K562 (cell line): ENCODE results near the gene CSAD. TPM values are rescaled to one million over a fixed set of nuclear protein-coding genes. Genes with fewer than 3 reads are reported as not detected.

Experiments used
- BCOR ChIP-seq: fragments of 450-650 bp; IDR thresholded peaks from 2 replicates; pipeline ENCODE4 v1.6.1; 2016
- FOSL1 ChIP-seq: fragments of 200-800 bp; sonication (Bioruptor generic); conservative IDR thresholded peaks from 2 replicates; pipeline ENCODE4 v1.6.1; 2016; ENCODE audit warnings: missing genetic modification characterization, missing compliant biosample characterization
- GTF2F1 ChIP-seq: IDR thresholded peaks from 2 replicates; pipeline ENCODE4 v1.6.1; 2011; ENCODE audit warnings: low read depth, low read length, improper control_type of control experiment
- HDAC2 ChIP-seq: fragments of 450-650 bp; IDR thresholded peaks from 2 replicates; pipeline ENCODE4 v1.6.1; 2016; ENCODE audit warnings: mild to moderate bottlenecking
- HDGF ChIP-seq: fragments of 450-650 bp; IDR thresholded peaks from 2 replicates; pipeline ENCODE4 v1.6.1; 2016
- MGA ChIP-seq: fragments of 450-650 bp; IDR thresholded peaks from 2 replicates; pipeline ENCODE4 v1.6.1; 2016; ENCODE audit warnings: mild to moderate bottlenecking, moderate library complexity
- MLLT1 ChIP-seq, 2 experiments: fragments of 450-650 bp; IDR thresholded peaks; 2 replicates each; pipeline ENCODE4 v1.6.1; 2016
- MTA3 ChIP-seq: fragments of 450-650 bp; formaldehyde crosslinking; IDR thresholded peaks from 2 replicates; pipeline ENCODE4 v1.6.1; 2017; ENCODE audit warnings: mild to moderate bottlenecking, borderline replicate concordance
- NBN ChIP-seq: fragments of 450-650 bp; IDR thresholded peaks from 2 replicates; pipeline ENCODE4 v1.6.1; 2016; ENCODE audit warnings: low read depth, mild to moderate bottlenecking
- NR4A1 ChIP-seq, 2 experiments: fragments of 250-450 bp in 1 of 2; fragments of 450-650 bp in 1 of 2; sonication (Bioruptor Pico) in 1 of 2; IDR thresholded peaks; 2 replicates each; pipeline versions ENCODE4 v1.4.0 to v1.6.1; 2016 to 2020; ENCODE audit warnings: mild to moderate bottlenecking in 2 of 2, missing compliant biosample characterization in 1 of 2, missing genetic modification characterization in 1 of 2, moderate library complexity in 1 of 2
- PURB ChIP-seq: sonication (generic); formaldehyde crosslinking; IDR thresholded peaks from 2 replicates; pipeline ENCODE4 v1.9.0; 2021; ENCODE audit warnings: low read depth, mild to moderate bottlenecking, missing genetic modification reagents
- SMARCC2 ChIP-seq: fragments of 450-650 bp; IDR thresholded peaks from 2 replicates; pipeline ENCODE4 v1.6.1; 2017; ENCODE audit warnings: antibody characterized with exemption, moderate library complexity, mild to moderate bottlenecking, low read depth
- U2AF2 ChIP-seq: fragments of 200-400 bp; formaldehyde crosslinking; optimal IDR thresholded peaks from 2 replicates; pipeline ENCODE3; 2017; ENCODE audit warnings: low read depth, mild to moderate bottlenecking, low read length
- polyA plus RNA-seq, 8 experiments: library from polyadenylated mRNA; depleted of rRNA in 4 of 8; stranded (reverse) in 5 of 8; unstranded in 3 of 8; fragments of >200 nt; fragmentation: Nextera tagmentation in 2 of 8; fragmentation: Illumina TruSeq in 1 of 8; extraction: Ambion mirVana in 2 of 8; extraction: Trizol in 1 of 8; gene quantifications; 2 replicates each; pipeline versions ENCODE4 v1.2.1 to v1.2.3, GENCODE V29; 2011 to 2014; ENCODE audit warnings: inconsistent platforms in 1 of 8, missing spikeins in 1 of 8
- total RNA-seq, 7 experiments: library from RNA; depleted of rRNA in 6 of 7; stranded (reverse); fragments of >200 nt in 6 of 7; fragmentation: Illumina TruSeq in 2 of 7; extraction: Trizol in 2 of 7; gene quantifications; 2 replicates each; pipeline versions ENCODE4 v1.2.1 to v1.2.3, GENCODE V29; 2011 to 2021; ENCODE audit warnings: low replicate concordance in 1 of 7

The CSAD gene
- total and polyA plus RNA-seq, 9 of the 15 experiments (the other 6 are each of a cell fraction or from before 2014, with no cell fraction given): 1.8 to 19.6 (median 8.1) TPM

- peak; percentile 73; the same call in 1 of the 2 replicates for TF ChIP-seq MGA
- TF ChIP-seq GTF2F1: no peak
- TF ChIP-seq PURB (CRISPR knock-in tag): no peak
- TF ChIP-seq HDAC2: peak; percentile 40
- peak; percentile 37; the same call in 1 of the 2 replicates for TF ChIP-seq NBN
- TF ChIP-seq SMARCC2: 0 out of 2 replicates have a peak, but pooled peaks have one; percentile 51
- peak; percentile 10; the same call in 1 of the 2 replicates for TF ChIP-seq MTA3
- peak; percentile 69; the same call in 1 of the 2 replicates for TF ChIP-seq HDGF
- no peak for TF ChIP-seq U2AF2
- TF ChIP-seq BCOR: peak; percentile 42; the same call in 1 of the 2 replicates
- peak; percentile 44; the same call in 1 of the 2 replicates for TF ChIP-seq FOSL1
- peak in 1 of 2 experiments; percentile 49; a peak in 1 of 4 replicates for TF ChIP-seq MLLT1 (IDR thresholded peaks at IDR 0.05)
- 0 out of 2 replicates have a peak, but pooled peaks have one; percentile 33 for TF ChIP-seq NR4A1 (CRISPR knock-in tag; IDR thresholded peaks at IDR 0.05)
- TF ChIP-seq NR4A1 (tag; IDR thresholded peaks at IDR 0.05): no peak
- TF ChIP-seq, all 486 proteins: peak for 28
Measured at GRCh38 chr12:53179687-53180219, 972 bp downstream of the CSAD start (continued).
